ENCODE data around the gene KIRREL3.

Gene KIRREL3

DNA sequence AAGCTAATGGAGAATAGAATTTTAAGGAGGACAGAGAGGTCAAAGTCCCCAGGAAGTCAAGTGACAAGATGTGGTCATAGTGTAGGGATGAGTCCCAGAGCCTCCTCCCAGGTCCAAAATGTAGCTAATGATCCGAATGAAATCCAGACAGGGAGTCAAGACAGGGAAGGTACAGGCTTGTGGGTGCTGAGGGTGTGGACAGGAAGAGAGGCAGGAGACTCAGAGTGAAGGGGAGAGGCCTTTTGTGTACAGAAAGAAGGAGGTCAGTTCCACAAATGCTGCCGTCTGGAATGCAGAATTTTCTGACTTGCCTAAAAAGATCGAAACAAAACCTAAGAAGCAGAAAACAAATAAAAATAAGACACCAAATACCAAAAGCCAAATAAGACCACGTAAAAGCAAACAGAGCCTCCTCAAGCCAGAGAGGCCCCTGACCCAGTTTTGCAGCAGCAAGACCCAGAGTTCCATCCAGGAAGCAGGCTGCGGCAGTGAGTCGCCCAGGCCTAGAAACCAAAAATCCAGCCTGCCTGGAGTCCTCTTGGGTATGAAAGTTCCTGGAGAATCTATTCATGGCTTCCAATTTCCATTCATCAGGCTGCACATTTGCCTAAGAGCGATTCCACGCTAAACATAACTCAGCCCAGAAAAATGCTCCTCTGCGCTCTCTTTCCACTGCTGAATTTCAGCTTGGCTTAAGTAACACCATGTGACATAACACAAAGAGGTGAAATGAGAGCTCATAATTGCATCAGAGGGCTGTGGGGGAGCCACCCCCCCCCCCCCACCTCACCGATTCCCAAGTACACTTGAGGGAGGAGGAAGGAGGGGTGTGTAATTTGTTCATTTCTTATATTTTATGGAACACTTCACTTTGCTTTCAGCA lies 71.2 kb downstream of the KIRREL3 start:
- no peak overlapping the region for H3K9ac ChIP-seq (ENCODE audit: low read depth, low read length)
- H3K27ac ChIP-seq (ENCODE audit: low read depth, low read length), result no peak overlapping the region
- no peaks in the 10 kb centered on the region for H3K27me3 ChIP-seq (ENCODE audit: control insufficient read depth, insufficient read depth, low read length)
- no peaks in the 10 kb centered on the region for H3K4me1 ChIP-seq (ENCODE audit: control insufficient read depth, insufficient read depth, low read length)
- no peak overlapping the region for H3K4me3 ChIP-seq (ENCODE audit: low read depth, low read length)
- H3K36me3 ChIP-seq (ENCODE audit: control insufficient read depth, insufficient read depth, low read length), result no peaks in the 10 kb centered on the region
- H3K9me3 ChIP-seq (ENCODE audit: control insufficient read depth, insufficient read depth, low read length), result no peaks in the 10 kb centered on the region

DNA sequence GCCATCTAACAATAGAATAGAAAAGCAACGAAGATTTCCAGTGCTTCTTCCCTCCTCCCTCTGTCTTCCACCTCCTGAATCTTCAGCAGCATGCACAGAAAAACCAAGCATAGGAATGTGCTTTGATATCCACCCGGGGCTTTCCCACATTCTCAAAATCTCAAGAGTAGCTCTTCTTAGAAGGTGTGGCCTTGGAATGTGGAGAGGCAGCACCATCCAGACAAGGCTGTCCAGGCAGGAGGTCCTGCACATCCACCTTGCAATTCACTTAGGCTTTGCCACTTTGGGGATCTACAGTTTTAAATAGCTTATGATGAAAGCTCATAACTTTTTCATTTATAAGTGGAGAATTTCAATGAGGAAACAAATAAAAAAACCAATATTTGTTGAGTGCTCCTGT lies 72.9 kb downstream of the KIRREL3 start:
- no peaks in the 10 kb centered on the region for H3K27me3 ChIP-seq (ENCODE audit: control insufficient read depth, insufficient read depth, low read length)
- H3K36me3 ChIP-seq (ENCODE audit: control insufficient read depth, insufficient read depth, low read length), result no peaks in the 10 kb centered on the region
- H3K4me1 ChIP-seq (ENCODE audit: control insufficient read depth, insufficient read depth, low read length), result no peaks in the 10 kb centered on the region
- no peaks in the 10 kb centered on the region for H3K9me3 ChIP-seq (ENCODE audit: control insufficient read depth, insufficient read depth, low read length)
- no peak overlapping the region for H3K9ac ChIP-seq (ENCODE audit: low read depth, low read length)
- H3K27ac ChIP-seq (ENCODE audit: low read depth, low read length), result no peak overlapping the region
- H3K4me3 ChIP-seq (ENCODE audit: low read depth, low read length), result no peak overlapping the region

DNA sequence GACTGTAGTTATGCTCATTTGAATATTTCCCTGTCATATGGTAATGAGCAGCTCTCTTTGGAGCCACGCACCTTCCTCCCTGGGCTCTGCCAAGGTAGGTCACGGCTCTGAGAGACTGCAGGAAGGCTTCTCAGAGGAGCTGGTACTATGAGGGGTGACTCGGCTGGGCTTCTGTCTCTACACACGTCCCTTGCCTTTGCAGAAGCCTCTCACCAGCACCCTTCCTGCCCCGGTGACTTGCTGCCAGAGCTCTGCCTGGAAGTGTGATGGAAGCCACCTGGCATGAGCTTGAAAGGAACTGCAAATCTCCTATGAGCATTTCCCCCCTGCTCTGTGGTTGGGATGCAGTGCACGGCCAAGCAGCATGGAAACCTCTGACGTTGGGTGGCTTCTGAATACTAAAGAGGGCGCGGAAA lies 74.2 kb downstream of the KIRREL3 start:
- Histone ChIP-seq H3K9me3 (ENCODE audit: control insufficient read depth, insufficient read depth, low read length) (no peaks in the 10 kb centered on the region), H3K4me3 (ENCODE audit: low read depth, low read length) (no peak overlapping the region), H3K36me3 (ENCODE audit: control insufficient read depth, insufficient read depth, low read length) (no peaks in the 10 kb centered on the region), H3K27me3 (ENCODE audit: control insufficient read depth, insufficient read depth, low read length) (no peaks in the 10 kb centered on the region), H3K27ac (ENCODE audit: low read depth, low read length) (no peak overlapping the region), H3K9ac (ENCODE audit: low read depth, low read length) (no peak overlapping the region), H3K4me1 (ENCODE audit: control insufficient read depth, insufficient read depth, low read length) (no peaks in the 10 kb centered on the region)

DNA sequence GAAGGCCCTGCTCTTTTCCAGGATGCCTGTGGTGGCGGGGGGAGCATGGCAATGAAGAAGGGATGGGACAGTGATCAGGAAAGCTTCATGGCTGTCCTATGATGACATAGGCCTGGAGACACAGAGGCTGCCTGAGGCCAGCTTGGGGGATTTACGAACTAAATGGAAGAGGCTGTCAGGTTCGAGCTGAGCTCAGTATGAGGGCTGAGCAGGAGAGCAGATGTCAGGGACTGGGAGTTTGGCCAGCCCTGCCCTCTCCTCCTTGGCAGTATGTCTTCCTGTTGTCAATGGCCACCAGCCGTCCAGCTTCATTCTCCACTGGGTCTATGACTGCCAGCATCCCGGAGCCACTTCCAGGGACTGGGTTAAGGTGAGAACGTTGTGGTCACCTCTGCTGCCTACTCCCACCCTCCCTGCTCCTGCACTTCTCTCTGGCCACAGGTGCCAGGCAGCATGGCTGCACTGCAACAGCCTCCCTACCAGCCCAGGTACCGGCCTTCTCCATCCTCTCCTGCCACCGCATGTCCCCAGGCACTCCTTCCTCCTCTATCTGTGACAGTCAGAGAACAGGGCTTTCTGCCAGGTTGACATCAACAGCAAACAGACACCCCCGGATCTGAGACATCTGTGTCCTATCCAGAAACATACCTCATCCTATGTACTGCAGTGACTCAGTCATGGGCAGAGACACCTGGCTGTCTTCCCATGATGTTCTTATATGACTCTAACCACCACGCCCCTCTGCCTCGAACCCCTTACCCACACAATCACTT lies 75.1 kb downstream of the KIRREL3 start:
- H3K9me3 ChIP-seq (ENCODE audit: control insufficient read depth, insufficient read depth, low read length), result no peaks in the 10 kb centered on the region
- H3K27ac ChIP-seq (ENCODE audit: low read depth, low read length), result no peak overlapping the region

DNA sequence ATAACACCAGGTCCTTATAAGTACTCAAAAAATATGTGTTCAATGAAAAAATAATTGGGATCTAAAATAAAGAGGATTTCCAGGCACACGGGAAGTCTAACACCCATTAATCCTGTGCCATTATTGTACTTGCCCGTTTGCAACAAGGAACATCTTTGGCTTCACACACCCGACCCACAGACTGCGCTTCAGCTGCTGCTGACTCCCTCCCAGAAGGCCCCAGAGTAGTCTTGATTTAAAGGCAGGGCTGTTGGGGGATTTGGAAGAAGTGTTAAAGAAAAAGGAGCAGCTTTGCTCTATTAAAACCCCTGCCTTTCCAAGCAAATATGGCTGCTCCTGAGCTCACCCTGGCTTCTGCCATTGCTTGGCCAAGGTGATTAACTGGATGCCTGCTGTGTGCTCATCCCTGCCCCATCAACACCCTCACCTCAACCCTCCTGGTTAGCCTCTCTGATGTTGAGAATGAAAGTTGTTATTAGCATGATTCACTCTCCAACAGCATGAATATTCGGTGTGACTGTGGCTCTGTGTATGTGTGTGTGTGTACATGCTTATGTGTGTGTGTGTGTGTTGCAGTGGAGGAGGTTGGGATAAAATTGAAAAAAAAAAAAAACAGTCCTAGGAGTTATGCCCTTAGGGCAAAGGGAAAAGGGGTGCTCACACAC lies 76.1 kb downstream of the KIRREL3 start:
- no peaks in the 10 kb centered on the region for H3K27me3 ChIP-seq (ENCODE audit: control insufficient read depth, insufficient read depth, low read length)
- no peaks in the 10 kb centered on the region for H3K9me3 ChIP-seq (ENCODE audit: control insufficient read depth, insufficient read depth, low read length)
- H3K27ac ChIP-seq (ENCODE audit: low read depth, low read length), result no peak overlapping the region
- H3K4me3 ChIP-seq (ENCODE audit: low read depth, low read length), result no peak overlapping the region
- no peak overlapping the region for H3K9ac ChIP-seq (ENCODE audit: low read depth, low read length)
- no peaks in the 10 kb centered on the region for H3K36me3 ChIP-seq (ENCODE audit: control insufficient read depth, insufficient read depth, low read length)
- no peaks in the 10 kb centered on the region for H3K4me1 ChIP-seq (ENCODE audit: control insufficient read depth, insufficient read depth, low read length)

More for the DNA sequence above, 75.1 kb downstream of the KIRREL3 start:
- Histone ChIP-seq H3K9ac (ENCODE audit: low read depth, low read length) (no peak overlapping the region), H3K27me3 (ENCODE audit: control insufficient read depth, insufficient read depth, low read length) (no peaks in the 10 kb centered on the region), H3K4me1 (ENCODE audit: control insufficient read depth, insufficient read depth, low read length) (no peaks in the 10 kb centered on the region), H3K4me3 (ENCODE audit: low read depth, low read length) (no peak overlapping the region), H3K36me3 (ENCODE audit: control insufficient read depth, insufficient read depth, low read length) (no peaks in the 10 kb centered on the region)

DNA sequence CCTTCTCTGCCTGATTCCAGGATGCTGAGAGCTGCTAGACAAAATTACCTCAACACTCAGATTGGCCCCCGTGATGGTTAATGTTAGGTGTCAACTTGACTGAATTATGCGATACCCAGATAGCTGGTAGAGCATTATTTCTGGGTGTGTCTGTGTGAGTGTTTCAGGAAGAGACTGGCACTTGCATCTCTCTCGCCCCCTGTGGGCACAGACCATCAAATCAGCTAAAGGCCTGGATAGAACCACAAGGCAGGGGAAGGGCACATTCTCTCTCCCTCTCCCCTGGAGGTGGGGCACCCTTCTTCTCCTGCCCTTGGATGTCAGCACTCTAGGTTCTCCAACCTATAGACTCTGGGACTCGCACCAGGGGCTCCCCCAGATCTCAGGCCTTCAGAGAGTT lies 79.7 kb downstream of the KIRREL3 start:
- H3K36me3 ChIP-seq (ENCODE audit: control insufficient read depth, insufficient read depth, low read length), result no peaks in the 10 kb centered on the region

DNA sequence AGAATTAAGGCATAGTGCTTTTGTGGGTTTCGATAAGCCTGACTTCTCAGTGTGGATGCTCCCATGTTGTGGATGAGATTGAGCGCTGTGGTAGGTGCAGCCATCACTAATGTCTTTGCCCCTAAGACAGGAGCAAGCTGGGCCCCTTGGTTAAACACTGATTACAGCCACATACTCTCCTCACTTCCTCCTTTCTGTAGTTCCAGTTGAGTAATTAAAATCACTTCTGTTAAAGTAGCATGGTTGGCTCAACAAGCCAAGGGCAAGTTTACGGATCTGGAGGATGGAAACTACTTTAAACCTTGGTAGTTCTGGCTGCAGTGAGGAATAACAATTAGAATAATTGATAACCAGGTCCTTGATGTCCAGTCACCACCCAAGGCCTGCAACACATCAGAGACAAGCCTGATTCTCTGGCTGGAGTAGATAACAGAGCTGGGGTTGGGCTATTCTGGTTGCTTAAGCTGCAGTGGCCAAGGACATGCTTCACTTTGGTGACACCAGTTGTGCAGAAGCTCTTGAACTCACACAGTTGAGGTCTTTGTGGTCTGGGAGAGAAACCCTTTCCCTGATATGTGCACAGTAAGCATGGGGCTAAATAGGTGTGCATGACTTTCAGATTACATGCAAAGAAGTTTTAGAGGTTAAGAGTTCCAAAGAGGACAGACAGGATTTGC lies 81.3 kb downstream of the KIRREL3 start:
- Histone ChIP-seq H3K27ac (ENCODE audit: low read depth, low read length) (no peak overlapping the region), H3K4me1 (ENCODE audit: control insufficient read depth, insufficient read depth, low read length) (no peaks in the 10 kb centered on the region), H3K36me3 (ENCODE audit: control insufficient read depth, insufficient read depth, low read length) (no peaks in the 10 kb centered on the region), H3K9me3 (ENCODE audit: control insufficient read depth, insufficient read depth, low read length) (no peaks in the 10 kb centered on the region), H3K4me3 (ENCODE audit: low read depth, low read length) (no peak overlapping the region), H3K9ac (ENCODE audit: low read depth, low read length) (no peak overlapping the region), H3K27me3 (ENCODE audit: control insufficient read depth, insufficient read depth, low read length) (no peaks in the 10 kb centered on the region)

More for the DNA sequence above, 79.7 kb downstream of the KIRREL3 start:
- H3K9ac ChIP-seq (ENCODE audit: low read depth, low read length), result no peak overlapping the region
- H3K9me3 ChIP-seq (ENCODE audit: control insufficient read depth, insufficient read depth, low read length), result no peaks in the 10 kb centered on the region
- no peak overlapping the region for H3K4me3 ChIP-seq (ENCODE audit: low read depth, low read length)
- no peaks in the 10 kb centered on the region for H3K4me1 ChIP-seq (ENCODE audit: control insufficient read depth, insufficient read depth, low read length)
- no peaks in the 10 kb centered on the region for H3K27me3 ChIP-seq (ENCODE audit: control insufficient read depth, insufficient read depth, low read length)
- H3K27ac ChIP-seq (ENCODE audit: low read depth, low read length), result no peak overlapping the region

DNA sequence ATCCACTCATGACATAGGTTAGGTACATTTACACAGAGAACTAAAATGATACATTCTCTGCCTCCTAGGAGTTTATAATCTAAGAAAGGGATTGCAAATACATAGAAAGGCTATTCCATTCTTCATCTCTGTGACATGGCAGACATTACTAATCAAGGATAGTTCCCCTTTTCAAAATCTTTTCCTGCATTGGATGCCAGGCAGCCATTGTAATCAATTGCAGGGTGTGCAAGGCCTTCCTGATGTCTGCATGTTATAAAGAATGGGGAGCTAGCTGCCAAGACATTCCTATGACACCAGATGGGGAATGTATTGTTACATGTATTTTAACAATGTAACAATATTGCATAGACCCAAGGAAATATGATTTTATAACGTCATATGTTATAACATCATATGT lies 82.0 kb downstream of the KIRREL3 start:
- Histone ChIP-seq H3K4me3 (ENCODE audit: low read depth, low read length) (no peak overlapping the region), H3K9me3 (ENCODE audit: control insufficient read depth, insufficient read depth, low read length) (no peaks in the 10 kb centered on the region), H3K4me1 (ENCODE audit: control insufficient read depth, insufficient read depth, low read length) (no peaks in the 10 kb centered on the region), H3K27me3 (ENCODE audit: control insufficient read depth, insufficient read depth, low read length) (no peaks in the 10 kb centered on the region), H3K36me3 (ENCODE audit: control insufficient read depth, insufficient read depth, low read length) (no peaks in the 10 kb centered on the region), H3K27ac (ENCODE audit: low read depth, low read length) (no peak overlapping the region), H3K9ac (ENCODE audit: low read depth, low read length) (no peak overlapping the region)

DNA sequence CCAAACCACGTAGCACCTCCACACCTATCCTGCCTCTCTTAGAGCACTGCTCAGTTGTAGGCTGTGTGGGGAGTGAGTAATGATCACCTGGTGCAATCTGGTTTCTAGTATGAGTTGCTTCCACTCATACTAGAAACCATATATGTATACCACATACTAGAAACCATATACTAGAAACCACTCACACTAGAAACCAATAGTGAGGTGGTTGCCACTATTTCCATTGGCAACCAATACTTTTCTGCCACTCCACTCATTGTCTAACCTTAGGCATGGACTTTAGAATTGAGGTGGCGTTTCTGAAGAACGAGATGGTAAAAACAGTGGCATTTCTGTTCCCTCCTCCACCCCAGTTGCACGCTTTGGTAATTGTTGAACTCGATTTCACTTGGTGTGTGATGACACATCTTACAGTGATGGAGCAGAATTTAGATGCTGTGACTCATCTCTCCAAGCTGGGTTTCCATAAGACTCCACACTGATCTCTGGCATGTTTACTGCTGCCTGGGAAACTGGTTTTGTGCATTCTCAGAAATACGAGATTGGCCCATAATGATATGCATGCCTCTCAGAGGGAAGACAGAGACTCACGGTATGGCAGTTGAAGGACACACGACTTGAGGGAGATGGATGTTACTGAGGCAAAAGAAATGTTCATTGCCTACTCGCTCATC lies 82.9 kb downstream of the KIRREL3 start:
- no peak overlapping the region for H3K4me3 ChIP-seq (ENCODE audit: low read depth, low read length)
- no peaks in the 10 kb centered on the region for H3K36me3 ChIP-seq (ENCODE audit: control insufficient read depth, insufficient read depth, low read length)
- no peaks in the 10 kb centered on the region for H3K4me1 ChIP-seq (ENCODE audit: control insufficient read depth, insufficient read depth, low read length)
- no peak overlapping the region for H3K9ac ChIP-seq (ENCODE audit: low read depth, low read length)
- H3K27me3 ChIP-seq (ENCODE audit: control insufficient read depth, insufficient read depth, low read length), result no peaks in the 10 kb centered on the region
- no peak overlapping the region for H3K27ac ChIP-seq (ENCODE audit: low read depth, low read length)
- no peaks in the 10 kb centered on the region for H3K9me3 ChIP-seq (ENCODE audit: control insufficient read depth, insufficient read depth, low read length)

DNA sequence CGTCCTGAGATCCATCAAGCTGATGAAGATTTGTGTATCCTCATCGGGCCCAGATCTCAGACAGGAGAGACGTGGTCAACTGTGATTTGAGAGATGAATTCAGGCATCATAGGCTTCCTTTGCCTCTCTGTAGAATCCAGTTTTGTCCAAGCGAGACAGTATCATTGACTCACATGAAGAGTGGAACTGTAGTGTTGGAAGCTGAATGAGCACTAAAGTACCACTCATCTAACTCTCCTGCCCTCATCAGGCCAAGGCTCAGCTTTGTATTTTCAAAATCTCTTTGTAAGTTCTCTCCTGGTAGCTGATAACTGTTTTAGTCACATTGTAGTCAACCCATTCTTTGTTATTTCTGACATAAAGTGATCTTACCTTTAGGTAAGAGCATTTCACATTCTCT lies 85.1 kb downstream of the KIRREL3 start:
- Histone ChIP-seq H3K4me3 (ENCODE audit: low read depth, low read length) (no peak overlapping the region), H3K9ac (ENCODE audit: low read depth, low read length) (no peak overlapping the region), H3K27me3 (ENCODE audit: control insufficient read depth, insufficient read depth, low read length) (no peaks in the 10 kb centered on the region), H3K27ac (ENCODE audit: low read depth, low read length) (no peak overlapping the region), H3K36me3 (ENCODE audit: control insufficient read depth, insufficient read depth, low read length) (no peaks in the 10 kb centered on the region), H3K4me1 (ENCODE audit: control insufficient read depth, insufficient read depth, low read length) (no peaks in the 10 kb centered on the region), H3K9me3 (ENCODE audit: control insufficient read depth, insufficient read depth, low read length) (no peaks in the 10 kb centered on the region)

All from HUES48 (cell line).